GM15510 (cell line): ENCODE measurements around the gene RAP1B.
A peak's percentile ranks its signal among the peaks of the same experiment; 100 is the strongest.

Source experiments
- POLR2A ChIP-seq: IDR thresholded peaks from 3 replicates; pipeline ENCODE4 v1.6.1; 2011; ENCODE audit warnings: borderline replicate concordance; ENCODE audit not compliant: insufficient read length; ENCODE audit errors: extremely low read depth

The RAP1B gene

GRCh38 chr12:68610370-68611093 is at the start of gene RAP1B:
RAP1B (plus strand) TSS chr12:68610899; CDS start chr12:68648725, 37,826 bp downstream.
- TF ChIP-seq POLR2A: peak; percentile 96

DNA sequence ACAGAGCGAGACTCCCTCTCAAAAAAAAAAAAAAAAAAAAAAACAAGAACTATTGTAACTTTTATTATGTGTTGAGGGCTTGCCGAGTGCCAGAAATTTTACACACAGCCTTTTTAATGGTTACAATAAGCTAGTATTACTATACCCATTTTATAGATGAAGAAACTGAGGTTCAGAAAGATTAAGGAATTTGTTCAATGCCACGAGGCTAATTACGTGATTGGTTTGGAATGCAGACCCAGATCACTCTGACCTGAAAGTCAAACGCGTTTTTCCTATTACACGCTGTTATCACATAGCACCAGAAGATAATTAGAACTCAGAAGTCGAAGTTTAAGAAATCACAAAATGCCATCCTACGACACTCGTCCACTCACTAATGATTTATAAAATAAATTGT is 48.9 kb upstream of the RAP1B start:
- TF ChIP-seq POLR2A: no peak

DNA sequence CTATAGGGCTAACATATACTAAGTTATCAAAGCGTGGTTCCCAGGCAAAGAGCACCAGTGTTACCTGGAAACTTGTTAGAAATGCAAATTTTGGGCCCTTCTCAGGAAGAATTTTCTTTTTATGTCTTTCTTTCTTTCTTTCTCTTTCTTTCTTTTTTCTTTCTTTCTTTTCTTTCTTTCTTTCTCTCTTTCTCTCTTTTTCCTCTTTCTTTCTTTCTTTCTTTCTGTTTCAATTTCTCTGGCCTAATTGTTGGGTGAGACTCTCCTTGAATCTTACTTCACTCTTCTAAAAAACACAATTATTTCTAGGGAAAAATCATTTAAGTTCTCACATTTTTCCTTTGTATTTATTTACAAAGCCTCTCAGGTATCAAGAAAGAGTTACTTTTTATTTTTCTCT is 46.5 kb upstream of the RAP1B start:
- no peak for TF ChIP-seq POLR2A

- no peak for TF ChIP-seq POLR2A
These were observed 45.3 kb upstream of the RAP1B start for GRCh38 chr12:68565391-68565903.

GRCh38 chr12:68568922-68569569 is 41.7 kb upstream of the RAP1B start:
- no peak for TF ChIP-seq POLR2A

DNA sequence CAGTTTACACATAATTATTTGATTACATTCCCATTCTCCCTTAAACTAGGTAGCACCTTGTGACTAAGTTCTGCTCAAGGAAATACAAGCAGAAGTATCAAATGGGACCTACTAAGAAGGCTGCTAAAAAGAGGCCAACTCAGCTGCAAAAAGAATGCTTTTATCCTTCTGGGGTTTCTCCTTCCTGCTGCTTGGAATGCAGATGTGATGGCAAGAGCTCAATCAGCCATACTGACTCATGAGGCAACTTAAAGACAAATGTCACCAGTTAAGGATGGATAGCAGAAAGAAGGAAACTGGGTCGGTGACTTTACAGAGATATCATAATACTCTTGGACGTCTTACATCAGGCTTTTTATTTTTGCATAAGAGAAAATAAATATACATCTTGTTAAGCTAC is 38.0 kb upstream of the RAP1B start:
- TF ChIP-seq POLR2A: no peak

DNA sequence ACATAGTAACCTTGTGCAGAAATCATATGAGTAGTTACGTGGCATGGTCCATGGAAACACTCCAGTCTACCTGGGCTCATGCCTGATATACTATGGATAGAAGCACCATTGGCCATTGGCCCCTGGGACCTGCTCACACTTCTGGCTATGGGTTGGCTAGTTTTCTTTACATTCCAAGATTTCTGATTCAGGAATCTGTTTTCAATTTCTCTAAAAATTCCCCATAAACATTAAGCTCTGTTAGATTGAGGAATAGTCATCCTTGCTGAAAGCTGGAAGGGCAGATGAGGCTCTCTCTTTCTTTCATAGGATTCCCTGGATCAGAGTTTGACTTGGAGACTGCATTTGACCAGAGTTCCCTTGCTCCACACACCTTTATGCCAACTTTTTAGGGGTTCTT is 37.3 kb upstream of the RAP1B start:
- TF ChIP-seq POLR2A: no peak

GRCh38 chr12:68577949-68578348 is 32.8 kb upstream of the RAP1B start:
- no peak for TF ChIP-seq POLR2A

DNA sequence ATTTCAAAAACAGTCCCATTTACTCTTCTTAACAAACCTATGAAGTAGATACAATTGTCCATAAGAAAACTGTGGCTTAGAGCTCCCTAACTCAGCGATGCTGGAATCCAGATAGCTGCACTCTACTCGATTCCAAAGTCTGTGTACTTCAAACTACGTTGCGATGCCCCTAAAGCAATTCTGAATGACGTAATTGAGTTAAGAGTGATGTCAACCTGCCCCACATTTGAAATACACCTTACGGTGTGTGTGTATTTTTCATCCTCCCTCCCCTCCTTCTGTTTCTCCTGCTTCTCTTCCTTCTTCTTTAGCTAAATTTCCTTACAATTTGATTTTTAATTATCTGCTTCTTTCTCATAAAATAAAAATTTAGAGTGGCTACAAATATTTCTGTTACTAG is 31.9 kb upstream of the RAP1B start:
- no peak for TF ChIP-seq POLR2A

DNA sequence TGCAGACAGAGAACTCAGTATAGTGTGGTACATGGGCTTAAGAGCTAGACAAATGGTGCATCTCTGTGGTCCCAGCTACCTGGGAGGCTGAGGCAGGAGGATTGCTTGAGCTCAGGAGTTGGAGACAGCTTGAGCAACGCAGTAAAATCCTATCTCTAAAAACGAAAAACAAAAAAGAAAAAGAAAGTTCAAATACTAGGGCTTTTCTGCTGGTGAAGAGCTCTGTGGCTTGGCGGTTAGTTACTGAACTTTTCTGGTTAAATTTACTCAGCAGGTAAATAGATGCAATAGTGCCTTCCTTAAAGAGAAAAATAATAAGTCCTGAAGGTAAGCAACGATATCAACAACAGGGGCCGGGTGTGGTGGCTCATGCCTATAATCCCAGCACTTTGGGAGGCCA is 31.4 kb upstream of the RAP1B start:
- no peak for TF ChIP-seq POLR2A

- no peak for TF ChIP-seq POLR2A
These were observed 29.8 kb upstream of the RAP1B start for GRCh38 chr12:68580911-68581310.

GRCh38 chr12:68581926-68582325 is 28.8 kb upstream of the RAP1B start:
- TF ChIP-seq POLR2A: no peak

DNA sequence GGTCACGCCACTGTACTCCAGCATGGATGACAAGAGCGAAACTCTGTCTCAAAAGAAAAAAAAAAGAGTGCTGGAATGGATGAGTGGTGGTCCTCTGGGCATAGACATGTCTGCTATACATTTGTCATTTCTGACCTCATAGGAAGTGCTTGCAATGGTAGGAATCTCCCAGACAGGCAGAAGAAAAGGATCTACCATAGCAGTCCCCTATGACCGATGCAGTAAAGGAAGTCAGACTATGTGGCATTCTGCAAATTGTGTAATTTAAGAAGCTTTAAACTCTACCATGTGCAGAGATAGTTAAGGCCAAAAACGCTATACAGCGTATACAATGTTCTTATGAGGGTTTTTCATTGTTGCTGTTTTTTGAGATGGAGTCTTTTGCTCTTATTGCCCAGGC is 24.7 kb upstream of the RAP1B start:
- no peak for TF ChIP-seq POLR2A

- TF ChIP-seq POLR2A: no peak
These were observed 23.2 kb upstream of the RAP1B start for GRCh38 chr12:68587448-68587873.

DNA sequence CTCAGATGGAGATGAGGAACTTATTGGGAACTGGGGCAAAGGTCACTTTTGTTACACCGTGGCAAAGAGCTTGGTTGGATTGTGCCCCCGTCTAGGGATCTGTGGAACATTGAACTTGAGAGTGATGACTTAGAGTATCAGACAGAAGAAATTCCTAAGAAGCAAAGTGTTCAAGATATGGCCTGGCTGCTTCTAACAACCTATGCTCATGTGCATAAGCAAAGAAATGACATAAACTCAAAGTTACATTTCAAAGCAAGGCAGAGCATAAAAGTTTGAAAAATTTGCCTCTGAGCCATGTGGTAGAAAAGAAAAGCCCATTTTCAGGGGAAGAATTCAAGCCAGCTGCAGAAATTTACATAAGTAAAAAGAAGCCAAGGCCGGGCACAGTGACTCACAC is 21.5 kb upstream of the RAP1B start:
- no peak for TF ChIP-seq POLR2A
